ENCODE results near the gene SCAPER. TPM values are rescaled to one million over a fixed set of nuclear protein-coding genes. Genes with fewer than 3 reads are reported as not detected.
"Not testable (repeated sequence)": the region's sequence is repeated elsewhere in the genome, so short reads cannot be mapped to it uniquely, and the experiment has no call there.

The SCAPER gene
- polyA plus RNA-seq, 1 donor from 2014 or later = 77.1 TPM

- no peaks in the 10 kb centered on the region for H3K79me2 ChIP-seq (replicated peaks; ENCODE audit: insufficient read depth, low read length)
- no peaks in the 10 kb centered on the region for H3K27me3 ChIP-seq (ENCODE audit: insufficient read depth, low read depth, low read length)
- H3K9ac ChIP-seq (ENCODE audit: low read length) = no peak overlapping the region
- H3F3A ChIP-seq (ENCODE audit: insufficient read depth, low read length, poor library complexity, severe bottlenecking) = no peaks in the 10 kb centered on the region
- no peak overlapping the region for H3K4me2 ChIP-seq (ENCODE audit: low read length)
- H2AFZ ChIP-seq (ENCODE audit: low read depth, low read length) = no peak overlapping the region
- no peak for TF ChIP-seq EZH2 (IDR thresholded peaks at IDR 0.05; ENCODE audit: borderline replicate concordance, insufficient read depth, low read length, poor library complexity, severe bottlenecking)
- no peak for TF ChIP-seq REST (IDR thresholded peaks at IDR 0.05; ENCODE audit: borderline replicate concordance)
- no peak for TF ChIP-seq SMC3 (conservative IDR thresholded peaks at IDR 0.05; ENCODE audit: poor library complexity)
- TF ChIP-seq MXI1 (conservative IDR thresholded peaks at IDR 0.05; ENCODE audit: poor library complexity, severe bottlenecking) = no peak
- no peak for TF ChIP-seq RAD21 (conservative IDR thresholded peaks at IDR 0.05)
- no peak for TF ChIP-seq POLR2AphosphoS5 (IDR thresholded peaks at IDR 0.05)
- TF ChIP-seq TAF1 (IDR thresholded peaks at IDR 0.05; ENCODE audit: low read depth) = no peak
- TF ChIP-seq CTCF (IDR thresholded peaks at IDR 0.05; ENCODE audit: poor library complexity, severe bottlenecking) = no peak
- no peak for TF ChIP-seq EP300 (conservative IDR thresholded peaks at IDR 0.05; ENCODE audit: poor library complexity, severe bottlenecking)
- H3K9me3 ChIP-seq (ENCODE audit: low read length) = no peaks in the 10 kb centered on the region
- H3K27ac ChIP-seq (ENCODE audit: low read length) = no peak overlapping the region
- no peaks in the 10 kb centered on the region for H3K9me2 ChIP-seq (ENCODE audit: insufficient read depth, low read length)
- H4K20me1 ChIP-seq (ENCODE audit: insufficient read depth) = no peaks in the 10 kb centered on the region
- no peaks in the 10 kb centered on the region for H3K36me3 ChIP-seq (ENCODE audit: insufficient read depth, low read length)
- no peak overlapping the region for H3K4me3 ChIP-seq (ENCODE audit: low read length)
Observed at GRCh38 chr15:76439542-76439941, 465.6 kb downstream of the SCAPER start.

- no peaks in the 10 kb centered on the region for H3K9me2 ChIP-seq (ENCODE audit: insufficient read depth, low read length)
- no peaks in the 10 kb centered on the region for H3K27me3 ChIP-seq (ENCODE audit: insufficient read depth, low read depth, low read length)
- H3K9ac ChIP-seq (ENCODE audit: low read length) = no peak overlapping the region
- TF ChIP-seq CTCF (IDR thresholded peaks at IDR 0.05; ENCODE audit: poor library complexity, severe bottlenecking) (no peak), RAD21 (conservative IDR thresholded peaks at IDR 0.05) (no peak), MXI1 (conservative IDR thresholded peaks at IDR 0.05; ENCODE audit: poor library complexity, severe bottlenecking) (no peak), SMC3 (conservative IDR thresholded peaks at IDR 0.05; ENCODE audit: poor library complexity) (no peak), EP300 (conservative IDR thresholded peaks at IDR 0.05; ENCODE audit: poor library complexity, severe bottlenecking) (no peak), POLR2AphosphoS5 (IDR thresholded peaks at IDR 0.05) (no peak), TAF1 (IDR thresholded peaks at IDR 0.05; ENCODE audit: low read depth) (no peak), EZH2 (IDR thresholded peaks at IDR 0.05; ENCODE audit: borderline replicate concordance, insufficient read depth, low read length, poor library complexity, severe bottlenecking) (no peak), REST (IDR thresholded peaks at IDR 0.05; ENCODE audit: borderline replicate concordance) (no peak)
- H3F3A ChIP-seq (ENCODE audit: insufficient read depth, low read length, poor library complexity, severe bottlenecking) = no peaks in the 10 kb centered on the region
- no peak overlapping the region for H3K4me3 ChIP-seq (ENCODE audit: low read length)
- no peaks in the 10 kb centered on the region for H4K20me1 ChIP-seq (ENCODE audit: insufficient read depth)
- H3K79me2 ChIP-seq (replicated peaks; ENCODE audit: insufficient read depth, low read length) = no peaks in the 10 kb centered on the region
- H3K36me3 ChIP-seq (ENCODE audit: insufficient read depth, low read length) = no peaks in the 10 kb centered on the region
- no peaks in the 10 kb centered on the region for H3K9me3 ChIP-seq (ENCODE audit: low read length)
- no peak overlapping the region for H3K4me2 ChIP-seq (ENCODE audit: low read length)
- H3K27ac ChIP-seq (ENCODE audit: low read length) = no peak overlapping the region
- no peak overlapping the region for H2AFZ ChIP-seq (ENCODE audit: low read depth, low read length)
Observed at GRCh38 chr15:76433798-76434400, 471.2 kb downstream of the SCAPER start.

- H3K9me2 ChIP-seq (ENCODE audit: insufficient read depth, low read length); H3K79me2 ChIP-seq (replicated peaks; ENCODE audit: insufficient read depth, low read length); H4K20me1 ChIP-seq (ENCODE audit: insufficient read depth); H3K4me2 ChIP-seq (ENCODE audit: low read length); H3K9ac ChIP-seq (ENCODE audit: low read length); H3K27ac ChIP-seq (ENCODE audit: low read length); H3K4me3 ChIP-seq (ENCODE audit: low read length); H3F3A ChIP-seq (ENCODE audit: insufficient read depth, low read length, poor library complexity, severe bottlenecking); H2AFZ ChIP-seq (ENCODE audit: low read depth, low read length); H3K9me3 ChIP-seq (ENCODE audit: low read length); H3K36me3 ChIP-seq (ENCODE audit: insufficient read depth, low read length); H3K27me3 ChIP-seq (ENCODE audit: insufficient read depth, low read depth, low read length): not testable (repeated sequence)
Observed at GRCh38 chr15:76433036-76433435, 472.1 kb downstream of the SCAPER start.
